Measurements from ENCODE around the gene GAMT. TPM values are rescaled to one million over a fixed set of nuclear protein-coding genes. Genes with fewer than 3 reads are reported as not detected.

The GAMT gene
- total RNA-seq, 2 experiments from 2014 or later, result 21.0 to 21.1 TPM

Other genes starting within 250 kb of the GAMT start
- gene SBNO2, start 227.3 kb downstream of the GAMT start, total RNA-seq, result 100 to 1,000 TPM in 1 of 2 experiments, 10 to 100 TPM in 1; 96.9 to 110 TPM
- gene STK11, start 195.8 kb downstream of the GAMT start, total RNA-seq, result 10 to 100 TPM; 66.4 to 74.3 TPM
- gene CBARP, start 163.5 kb downstream of the GAMT start, total RNA-seq, result 1 to 10 TPM; 1.3 to 2.1 TPM
- gene ATP5F1D, start 159.8 kb downstream of the GAMT start, total RNA-seq, result 100 to 1,000 TPM; 178 to 192 TPM
- 10 to 100 TPM; 54.1 to 54.6 TPM for gene MIDN, start 153.0 kb downstream of the GAMT start, total RNA-seq
- gene CIRBP, start 132.2 kb downstream of the GAMT start, total RNA-seq, result 100 to 1,000 TPM; 171 to 173 TPM
- 10 to 100 TPM; 74.8 to 76.1 TPM for gene FAM174C, start 126.0 kb downstream of the GAMT start, total RNA-seq
- not detected for gene EFNA2, start 115.7 kb downstream of the GAMT start, total RNA-seq
- 100 to 1,000 TPM; 117 to 119 TPM for gene NDUFS7, start 17.6 kb downstream of the GAMT start, total RNA-seq
- 100 to 1,000 TPM; 226 to 242 TPM for gene DAZAP1, start 6.0 kb upstream of the GAMT start, total RNA-seq
- 1,000 to 10,000 TPM; 1,642 to 1,717 TPM for gene RPS15, start 36.9 kb upstream of the GAMT start, total RNA-seq
- gene APC2, start 48.6 kb upstream of the GAMT start, total RNA-seq, result under 1 TPM; 0.07 to 0.15 TPM
- gene C19orf25, start 77.7 kb upstream of the GAMT start, total RNA-seq, result 10 to 100 TPM; 24.4 to 26.9 TPM
- gene PCSK4, start 88.8 kb upstream of the GAMT start, total RNA-seq, result 1 to 10 TPM; 1.5 to 2.7 TPM
- gene REEP6, start 89.6 kb upstream of the GAMT start, total RNA-seq, result 1 to 10 TPM; 1.8 to 1.9 TPM
- 1 to 10 TPM; 1.9 to 3.7 TPM for gene ADAMTSL5, start 111.5 kb upstream of the GAMT start, total RNA-seq
- not detected for gene PLK5, start 122.5 kb upstream of the GAMT start, total RNA-seq
- gene MEX3D, start 166.8 kb upstream of the GAMT start, total RNA-seq, result 1 to 10 TPM; 6.0 to 6.1 TPM
- gene MBD3, start 191.3 kb upstream of the GAMT start, total RNA-seq, result 10 to 100 TPM; 67.7 to 71.4 TPM
- gene UQCR11, start 203.9 kb upstream of the GAMT start, total RNA-seq, result 100 to 1,000 TPM; 266 to 277 TPM